ENCODE results near the gene YPEL2.

YPEL2 gene

GRCh38 chr17:59331129-59331928, at the start of gene YPEL2:
Gene YPEL2 (plus strand): TSS chr17:59331655. CDS start chr17:59353410, 21,755 bp downstream.
- Histone ChIP-seq H4K20me1 (ENCODE audit: low read depth, low read length) (no peaks in the 10 kb centered on the region), H3K9me3 (ENCODE audit: insufficient read depth, low read length) (no peaks in the 10 kb centered on the region), H3K36me3 (ENCODE audit: low read length) (no peaks in the 10 kb centered on the region), H3K4me3 (ENCODE audit: insufficient read depth, low read length, poor library complexity, severe bottlenecking) (peak within 1 kb of the TSS; percentile 68), H3K79me2 (ENCODE audit: insufficient read depth, low read length) (no peaks in the 10 kb centered on the region), H3K27me3 (ENCODE audit: low read length) (no peaks in the 10 kb centered on the region), H3K4me2 (ENCODE audit: low read depth, low read length, poor library complexity, severe bottlenecking) (peak within 1 kb of the TSS; percentile 78), H3K9me2 (replicated peaks; ENCODE audit: insufficient read depth, low read length) (no peaks in the 10 kb centered on the region), H3F3A (ENCODE audit: insufficient read depth) (peaks cover 7% of the 10 kb centered on the region; the same call in 1 of the 2 replicates), H3K9ac (ENCODE audit: low read length) (peak within 1 kb of the TSS; percentile 49), H2AFZ (ENCODE audit: low read depth, low read length, severe bottlenecking) (peak within 1 kb of the TSS; percentile 87), H3K27ac (ENCODE audit: low read depth, low read length) (no peak within 1 kb of the TSS)
- TF ChIP-seq EZH2phosphoT487 (conservative IDR thresholded peaks at IDR 0.05; ENCODE audit: low read length) (no peak), CTCF (IDR thresholded peaks at IDR 0.05; ENCODE audit: insufficient read depth, low read length, poor library complexity, severe bottlenecking) (no peak)

GRCh38 chr17:59284317-59284716, 47.1 kb upstream of the YPEL2 start:
- no peaks in the 10 kb centered on the region for H3K27me3 ChIP-seq (ENCODE audit: low read length)
- no peaks in the 10 kb centered on the region for H3K9me2 ChIP-seq (replicated peaks; ENCODE audit: insufficient read depth, low read length)
- H3K27ac ChIP-seq (ENCODE audit: low read depth, low read length): no peak overlapping the region
- no peak for TF ChIP-seq EZH2phosphoT487 (conservative IDR thresholded peaks at IDR 0.05; ENCODE audit: low read length)
- TF ChIP-seq CTCF (IDR thresholded peaks at IDR 0.05; ENCODE audit: insufficient read depth, low read length, poor library complexity, severe bottlenecking): no peak
- H3K9ac ChIP-seq (ENCODE audit: low read length): no peak overlapping the region
- H3K4me2 ChIP-seq (ENCODE audit: low read depth, low read length, poor library complexity, severe bottlenecking): no peak overlapping the region
- H3F3A ChIP-seq (ENCODE audit: insufficient read depth): no peaks in the 10 kb centered on the region
- H3K4me3 ChIP-seq (ENCODE audit: insufficient read depth, low read length, poor library complexity, severe bottlenecking): no peak overlapping the region
- H3K9me3 ChIP-seq (ENCODE audit: insufficient read depth, low read length): no peaks in the 10 kb centered on the region
- H3K79me2 ChIP-seq (ENCODE audit: insufficient read depth, low read length): no peaks in the 10 kb centered on the region
- no peak overlapping the region for H2AFZ ChIP-seq (ENCODE audit: low read depth, low read length, severe bottlenecking)
- no peaks in the 10 kb centered on the region for H3K36me3 ChIP-seq (ENCODE audit: low read length)
- H4K20me1 ChIP-seq (ENCODE audit: low read depth, low read length): no peaks in the 10 kb centered on the region

GRCh38 chr17:59287452-59287851, 44.0 kb upstream of the YPEL2 start:
- H3K79me2 ChIP-seq (ENCODE audit: insufficient read depth, low read length): no peaks in the 10 kb centered on the region
- no peak overlapping the region for H3K9ac ChIP-seq (ENCODE audit: low read length)
- H3F3A ChIP-seq (ENCODE audit: insufficient read depth): no peaks in the 10 kb centered on the region
- H3K9me3 ChIP-seq (ENCODE audit: insufficient read depth, low read length): no peaks in the 10 kb centered on the region
- H2AFZ ChIP-seq (ENCODE audit: low read depth, low read length, severe bottlenecking): no peak overlapping the region
- no peak overlapping the region for H3K4me2 ChIP-seq (ENCODE audit: low read depth, low read length, poor library complexity, severe bottlenecking)
- H3K4me3 ChIP-seq (ENCODE audit: insufficient read depth, low read length, poor library complexity, severe bottlenecking): no peak overlapping the region
- no peaks in the 10 kb centered on the region for H3K9me2 ChIP-seq (replicated peaks; ENCODE audit: insufficient read depth, low read length)
- H3K36me3 ChIP-seq (ENCODE audit: low read length): no peaks in the 10 kb centered on the region
- H4K20me1 ChIP-seq (ENCODE audit: low read depth, low read length): no peaks in the 10 kb centered on the region
- H3K27ac ChIP-seq (ENCODE audit: low read depth, low read length): no peak overlapping the region
- no peaks in the 10 kb centered on the region for H3K27me3 ChIP-seq (ENCODE audit: low read length)
- TF ChIP-seq CTCF (IDR thresholded peaks at IDR 0.05; ENCODE audit: insufficient read depth, low read length, poor library complexity, severe bottlenecking) (no peak), EZH2phosphoT487 (conservative IDR thresholded peaks at IDR 0.05; ENCODE audit: low read length) (no peak)

All from SU-DHL-6 (cell line).